Hematopoietic multipotent progenitor cell treated with erythropoietin and hydrocortisone succinate and interleukin-3 and kit ligand, for 6 days (in vitro differentiated cells): Measurements from ENCODE around the gene NBEAL2.

Source experiments
- DNase-seq: peaks from one replicate; pipeline ENCODE4 v3.0.0-alpha.2; 2015

Gene NBEAL2, protein sequence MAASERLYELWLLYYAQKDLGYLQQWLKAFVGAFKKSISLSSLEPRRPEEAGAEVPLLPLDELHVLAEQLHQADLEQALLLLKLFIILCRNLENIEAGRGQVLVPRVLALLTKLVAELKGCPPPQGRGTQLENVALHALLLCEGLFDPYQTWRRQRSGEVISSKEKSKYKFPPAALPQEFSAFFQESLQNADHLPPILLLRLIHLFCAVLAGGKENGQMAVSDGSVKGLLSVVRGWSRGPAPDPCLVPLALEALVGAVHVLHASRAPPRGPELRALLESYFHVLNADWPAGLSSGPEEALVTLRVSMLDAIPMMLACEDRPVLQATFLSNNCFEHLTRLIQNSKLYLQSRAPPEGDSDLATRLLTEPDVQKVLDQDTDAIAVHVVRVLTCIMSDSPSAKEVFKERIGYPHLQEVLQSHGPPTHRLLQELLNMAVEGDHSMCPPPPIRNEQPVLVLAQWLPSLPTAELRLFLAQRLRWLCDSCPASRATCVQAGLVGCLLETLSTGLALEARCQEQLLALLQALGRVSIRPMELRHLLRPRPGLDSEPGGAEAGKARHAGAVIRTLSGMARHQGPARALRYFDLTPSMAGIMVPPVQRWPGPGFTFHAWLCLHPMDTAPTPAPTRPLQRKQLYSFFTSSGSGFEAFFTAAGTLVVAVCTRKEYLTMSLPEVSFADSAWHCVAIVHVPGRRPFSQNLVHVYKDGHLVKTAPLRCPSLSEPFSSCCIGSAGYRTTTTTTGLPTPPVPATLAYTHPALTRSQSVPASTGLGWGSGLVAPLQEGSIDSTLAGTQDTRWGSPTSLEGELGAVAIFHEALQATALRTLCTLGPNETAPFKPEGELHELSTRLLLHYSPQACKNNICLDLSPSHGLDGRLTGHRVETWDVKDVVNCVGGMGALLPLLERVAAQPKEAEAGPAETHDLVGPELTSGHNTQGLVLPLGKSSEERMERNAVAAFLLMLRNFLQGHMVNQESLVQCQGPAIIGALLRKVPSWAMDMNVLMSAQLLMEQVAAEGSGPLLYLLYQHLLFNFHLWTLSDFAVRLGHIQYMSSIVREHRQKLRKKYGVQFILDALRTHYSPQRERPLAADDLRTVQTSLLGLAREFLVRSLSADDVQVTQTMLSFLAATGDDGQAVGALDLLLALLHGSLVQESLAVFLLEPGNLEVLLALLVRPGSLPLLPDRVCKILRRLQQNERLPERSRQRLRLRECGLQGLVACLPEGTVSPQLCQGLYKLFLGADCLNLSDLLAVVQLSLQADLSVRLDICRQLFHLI (N-terminal part only)

DNA sequence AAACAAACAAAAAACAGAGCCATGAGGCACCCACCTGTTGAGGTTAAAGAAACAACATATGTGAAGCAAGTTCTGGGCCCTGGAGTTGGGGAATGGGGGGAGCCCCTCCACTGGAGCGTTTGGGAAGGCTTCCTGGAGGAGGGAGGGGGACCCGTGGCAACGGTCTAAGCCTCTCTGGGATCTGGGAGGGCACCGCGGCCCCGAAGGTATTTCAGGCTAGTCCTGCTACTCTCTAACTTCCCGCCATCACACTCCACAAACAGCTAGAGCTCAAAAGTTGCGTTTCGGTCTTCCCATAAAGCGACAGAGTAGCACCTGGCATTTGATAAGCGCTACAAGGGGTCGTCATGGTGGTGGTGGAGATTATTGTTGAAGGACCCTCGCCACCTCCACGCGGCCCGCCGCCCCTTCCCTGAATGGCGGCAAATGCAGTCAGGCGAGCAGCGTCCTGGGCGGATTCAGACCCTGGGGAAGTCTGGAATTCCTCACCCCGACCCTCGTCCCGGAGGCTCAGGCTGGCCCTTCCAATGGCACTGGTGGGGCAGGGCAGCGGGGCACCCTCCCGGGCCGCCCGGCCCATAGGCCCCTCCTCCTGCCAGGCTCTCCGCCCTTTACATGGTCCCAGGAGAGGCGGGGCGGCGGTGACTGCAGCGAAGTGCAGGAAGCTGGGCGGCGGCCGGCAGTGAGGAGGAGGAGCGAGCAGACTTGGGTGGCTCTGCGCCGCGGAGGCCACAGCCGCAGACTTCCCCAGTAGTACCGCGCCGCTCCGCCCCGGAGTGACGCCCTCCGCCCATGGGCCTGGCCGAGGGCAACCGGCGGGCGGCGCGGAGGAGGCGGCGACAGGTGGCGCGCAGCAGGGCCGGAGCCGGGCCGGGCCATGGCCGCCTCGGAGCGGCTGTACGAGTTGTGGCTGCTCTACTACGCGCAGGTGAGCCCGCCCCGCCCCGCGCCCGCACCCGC, at the start of gene NBEAL2:
TSS of gene NBEAL2 (plus strand) at position 682 of the 960 bp plus-strand sequence. CDS start at position 878, 196 bp downstream.
- DNase-seq = peak; percentile 99

DNA sequence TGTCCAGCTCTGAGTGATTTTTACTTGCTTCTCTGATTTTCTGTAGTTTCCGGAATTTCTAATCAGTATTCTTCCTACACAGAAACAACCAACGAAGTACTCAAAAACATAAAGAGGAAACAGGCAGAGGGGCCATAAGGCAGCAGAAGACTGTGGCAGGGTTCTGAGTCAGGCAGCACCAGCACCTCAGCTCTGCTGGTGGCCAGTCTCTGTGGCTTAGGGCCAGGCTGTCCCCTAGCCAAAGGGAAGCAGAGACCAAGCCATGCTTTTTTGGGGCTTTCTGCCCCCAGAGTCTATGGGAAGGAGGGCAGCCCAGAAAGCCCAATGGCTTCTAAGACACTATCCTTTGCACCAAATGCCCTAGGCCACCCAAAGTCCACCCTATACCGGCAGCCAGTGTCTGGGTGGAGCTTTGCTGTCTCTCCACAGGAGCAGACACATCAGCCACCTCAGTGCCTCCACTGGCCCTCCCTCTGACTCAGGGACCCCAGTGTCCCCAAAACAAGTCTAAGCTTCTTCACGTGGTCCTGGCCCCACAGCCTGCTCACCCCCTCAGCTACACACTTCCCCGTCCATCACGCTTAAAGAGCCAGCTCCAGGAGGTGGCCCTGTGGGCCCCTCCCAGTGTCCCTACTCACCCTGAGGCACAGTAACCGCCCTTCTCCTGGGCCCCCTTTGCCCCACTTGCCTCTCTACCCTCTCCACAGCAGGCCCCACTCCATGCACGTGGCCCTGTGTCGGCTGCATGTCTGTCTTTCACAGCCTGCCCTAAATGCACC, 49.1 kb upstream of the NBEAL2 start:
- DNase-seq = peak; percentile 39

DNA sequence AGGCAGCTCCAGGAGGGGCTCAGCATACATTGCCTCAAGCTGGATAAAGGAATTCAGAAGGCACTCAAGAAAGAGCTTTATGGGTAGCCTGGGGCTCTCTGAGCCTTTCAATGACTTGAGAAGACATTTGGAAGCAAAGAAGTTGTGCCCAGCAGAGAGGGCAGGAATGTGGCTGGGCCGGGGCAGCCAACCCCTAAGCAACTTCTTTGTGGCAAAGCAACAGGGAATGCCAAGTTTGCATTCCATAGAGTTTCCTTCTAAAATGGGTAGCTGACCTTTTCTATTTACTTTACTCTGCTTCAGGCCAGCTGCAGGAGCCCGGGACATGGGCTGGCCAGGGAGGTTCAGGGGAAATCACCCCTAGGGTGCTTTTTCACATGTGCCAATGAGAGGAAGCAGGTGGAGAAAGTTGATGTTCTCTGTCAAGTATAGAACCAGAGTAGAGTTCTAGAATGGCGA, 48.5 kb upstream of the NBEAL2 start:
- DNase-seq = no peak

DNA sequence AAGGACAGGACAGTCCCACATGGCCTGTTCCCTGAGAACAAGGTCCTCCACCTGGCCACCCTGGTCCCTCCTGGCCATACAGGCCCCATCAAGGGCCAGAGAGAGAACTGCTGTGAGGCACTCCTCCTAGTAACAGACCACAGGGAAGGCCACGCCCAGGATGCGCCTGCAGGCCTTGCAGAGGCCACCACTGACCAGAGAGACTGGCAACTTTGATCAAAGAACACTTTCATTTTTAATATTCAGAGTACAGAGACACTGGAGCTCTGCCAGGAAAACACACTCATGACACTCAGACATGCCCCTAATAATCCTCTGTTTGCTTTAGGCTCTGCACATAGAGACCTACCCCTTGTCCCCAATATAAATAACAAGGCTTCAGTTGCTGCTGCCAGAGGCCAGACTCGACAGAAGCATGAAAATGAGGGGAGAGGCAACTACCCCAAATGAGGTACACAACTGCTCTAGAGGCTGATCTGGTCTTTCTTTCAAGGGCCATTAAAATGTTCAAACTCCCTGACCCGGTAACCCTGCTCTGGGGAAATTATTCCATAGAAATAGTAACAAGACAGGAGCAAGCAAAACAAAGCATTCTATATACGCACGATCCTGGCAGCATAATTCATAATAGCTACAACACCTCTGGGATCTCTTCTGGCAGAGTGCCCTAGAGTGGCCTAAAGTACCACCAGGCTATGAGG, 47.7 kb upstream of the NBEAL2 start:
- peak; percentile 78 for DNase-seq

DNA sequence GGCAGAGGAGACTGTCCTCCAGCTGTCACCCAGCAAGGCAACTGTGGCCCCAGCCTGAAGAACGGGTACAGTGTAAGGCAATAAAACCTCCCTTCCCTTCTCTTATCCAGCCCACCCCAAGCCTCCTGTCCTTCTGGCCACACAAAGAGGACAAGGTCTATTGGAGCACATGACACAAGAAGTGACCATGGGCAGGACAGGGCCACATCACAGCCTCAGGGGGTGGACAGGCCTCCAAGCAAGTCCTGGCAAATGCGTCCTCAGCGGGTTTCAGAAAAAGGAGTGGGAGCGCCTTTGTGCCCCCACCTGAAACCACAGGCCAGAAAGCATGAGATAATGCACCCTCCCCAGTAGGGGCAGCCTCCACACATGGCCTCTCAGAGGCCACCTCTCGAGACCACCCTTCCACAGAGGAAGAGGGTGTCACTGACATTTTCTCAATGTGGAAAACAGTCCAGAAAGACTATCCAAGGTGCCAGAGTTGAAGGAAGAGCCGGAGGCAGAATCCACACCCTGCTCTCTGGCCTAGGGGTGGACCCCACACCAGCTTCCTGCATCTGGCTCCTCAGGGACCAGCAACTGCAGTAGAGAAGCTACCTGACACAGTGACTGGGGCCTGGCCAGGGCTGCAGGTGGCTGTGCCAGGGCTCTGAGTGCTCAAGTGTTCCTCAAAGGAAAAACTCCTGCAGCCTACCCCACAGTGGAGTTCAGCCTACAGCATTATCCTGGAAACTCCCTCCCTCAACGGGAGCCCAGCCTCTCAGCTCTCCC, 46.8 kb upstream of the NBEAL2 start:
- DNase-seq = peak; percentile 67

DNA sequence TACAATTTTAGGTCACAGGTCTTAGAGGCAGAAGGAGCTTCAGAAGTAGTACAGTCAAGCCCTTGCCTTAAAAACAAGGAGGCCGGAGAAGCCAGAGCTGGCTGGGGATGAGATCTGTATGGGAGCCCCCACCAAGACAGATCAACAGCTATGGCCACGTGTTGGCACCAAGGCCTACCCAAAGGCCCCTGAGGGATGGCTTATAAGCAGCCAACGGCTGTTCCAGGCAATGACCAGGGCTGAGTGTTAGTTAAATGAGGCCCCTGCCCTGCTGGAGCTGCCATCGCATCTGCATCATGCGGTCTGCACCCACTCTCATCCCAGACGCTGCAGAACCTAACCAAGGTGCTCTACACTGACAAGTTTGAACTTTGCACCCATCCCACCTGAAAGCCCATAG, 46.2 kb upstream of the NBEAL2 start:
- DNase-seq = no peak

DNA sequence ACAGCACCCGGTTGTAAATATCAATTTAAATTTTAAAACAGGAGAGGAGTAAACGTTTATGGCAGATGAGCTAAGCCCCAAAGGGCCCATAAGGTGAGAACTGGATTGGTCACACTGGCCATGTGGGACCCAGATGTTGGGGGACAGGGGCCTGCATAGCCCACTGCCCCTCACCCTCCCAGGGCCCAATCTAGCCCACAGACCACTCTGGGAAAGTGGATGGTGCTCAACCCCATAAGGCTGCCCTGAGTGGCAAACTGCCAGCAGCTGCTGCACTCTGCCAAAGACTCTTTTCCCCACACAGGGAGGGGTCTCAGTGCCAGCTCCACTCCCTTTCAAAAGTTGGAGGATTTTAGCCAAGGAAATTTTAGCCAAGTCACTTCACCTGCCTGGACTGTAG, 45.4 kb upstream of the NBEAL2 start:
- peak; percentile 70 for DNase-seq

DNA sequence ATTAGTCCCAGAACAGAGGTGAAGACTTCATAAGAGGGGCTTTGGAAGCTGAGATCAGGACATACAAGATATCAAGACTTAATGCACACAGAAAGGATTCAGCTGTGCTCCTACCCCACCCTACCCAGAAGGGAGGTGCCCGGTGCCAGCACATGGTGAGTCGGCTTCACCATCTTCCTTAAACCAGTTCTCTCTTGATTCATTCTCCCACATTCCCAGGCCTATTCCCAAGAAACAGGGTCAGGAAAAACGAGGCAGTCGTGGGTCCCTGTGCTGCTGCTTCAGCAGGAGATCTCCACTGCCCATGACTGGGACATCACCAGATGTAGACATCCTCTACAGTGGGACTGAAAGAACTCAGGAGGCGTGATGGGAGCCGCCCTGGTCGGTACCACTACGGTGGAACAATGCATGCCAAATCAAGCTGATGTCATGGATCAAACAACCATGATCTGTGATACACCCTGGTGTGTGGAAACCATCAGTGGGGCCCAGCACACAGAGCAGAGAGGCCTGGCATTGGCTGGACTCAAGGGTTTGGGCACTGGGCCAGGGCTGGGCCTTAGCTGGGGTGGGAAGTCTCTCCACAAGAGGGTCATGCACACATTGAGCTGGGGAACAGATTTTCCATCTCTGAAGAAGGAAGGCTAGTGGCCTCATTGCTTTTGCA, 44.8 kb upstream of the NBEAL2 start:
- DNase-seq = peak; percentile 76

DNA sequence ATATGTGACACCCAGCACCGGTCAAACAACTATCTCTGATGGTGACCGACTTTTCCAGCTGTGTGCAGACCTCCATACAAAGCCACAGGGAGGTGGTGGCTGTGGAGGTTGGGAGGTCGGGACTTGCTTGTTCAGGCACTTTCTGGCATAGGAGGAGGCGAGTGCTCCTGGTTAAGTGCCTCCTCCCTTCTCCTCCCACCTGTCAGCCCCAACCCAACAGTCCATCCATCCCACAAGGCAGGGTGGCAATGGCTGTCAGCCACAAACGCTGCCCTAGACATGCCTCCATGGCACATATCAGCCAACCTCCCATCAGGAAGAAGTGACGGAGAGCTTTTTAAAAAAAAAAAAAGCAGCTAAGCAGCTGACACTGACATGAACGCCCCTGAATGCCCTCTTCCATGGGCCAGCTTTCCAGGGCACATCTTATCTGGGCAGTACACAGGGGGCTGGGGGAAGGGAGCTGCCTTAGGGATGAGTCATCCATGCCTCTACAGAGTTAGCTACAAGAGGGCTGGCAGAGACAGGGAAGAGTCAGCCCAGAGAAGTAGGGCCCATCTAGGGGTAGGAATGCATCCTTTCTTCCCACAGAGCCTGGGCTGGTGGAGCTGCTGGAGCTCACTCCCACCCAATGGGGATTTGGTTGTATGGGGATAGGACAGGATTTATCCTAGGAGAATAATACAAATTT, 44.2 kb upstream of the NBEAL2 start:
- peak; percentile 91 for DNase-seq

DNA sequence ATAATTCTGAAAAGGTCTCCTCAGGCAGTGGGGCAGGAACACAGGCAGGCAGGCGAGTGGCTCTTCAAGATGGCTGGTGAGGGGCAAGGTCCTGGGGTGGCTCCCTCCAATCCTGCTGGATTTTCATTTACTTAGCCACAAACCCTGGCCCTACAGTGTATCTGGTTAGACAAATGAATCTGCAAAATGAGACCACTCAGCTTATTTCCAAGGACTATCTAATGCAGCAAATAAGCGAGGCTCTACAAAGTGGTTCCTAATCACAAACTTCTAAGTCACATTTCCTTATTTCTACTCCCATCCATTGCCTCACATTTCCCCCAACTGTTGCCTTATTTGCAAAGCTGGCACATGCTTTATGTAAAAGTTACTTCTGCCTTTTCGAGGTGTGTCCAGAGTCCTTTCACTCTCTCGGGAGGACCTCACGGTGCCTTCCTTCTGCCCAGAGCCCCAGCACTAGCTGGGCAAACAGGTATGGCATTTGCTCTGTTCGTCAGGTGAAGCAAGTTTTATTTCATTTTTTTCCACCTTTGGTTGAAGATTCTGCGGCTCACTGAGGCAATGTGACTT, 43.4 kb upstream of the NBEAL2 start:
- peak; percentile 45 for DNase-seq

DNA sequence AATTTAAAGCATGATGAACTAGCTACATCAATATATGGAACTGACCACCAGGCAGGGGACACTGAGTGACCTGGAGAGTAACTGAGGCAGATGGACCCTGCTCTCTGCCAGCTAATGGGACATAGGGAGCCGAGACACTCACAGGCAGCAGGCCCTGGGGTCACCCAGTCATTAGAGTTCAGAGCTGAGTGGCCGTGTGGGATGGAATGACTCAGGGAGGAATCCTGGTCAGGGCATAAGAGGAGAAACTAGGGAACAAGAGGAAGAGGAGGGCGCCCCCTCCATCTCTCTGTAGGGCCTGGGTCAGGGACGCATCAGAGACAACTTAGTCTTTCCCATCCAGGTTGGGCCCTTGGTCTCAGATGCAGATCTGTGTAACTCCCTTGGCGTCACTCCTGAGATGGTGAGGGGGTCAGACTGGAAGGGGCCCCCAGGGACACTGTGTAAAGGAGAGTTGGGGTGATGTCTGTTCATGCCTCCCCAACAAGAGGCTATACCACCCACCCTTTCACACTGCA, 42.7 kb upstream of the NBEAL2 start:
- DNase-seq = no peak

DNA sequence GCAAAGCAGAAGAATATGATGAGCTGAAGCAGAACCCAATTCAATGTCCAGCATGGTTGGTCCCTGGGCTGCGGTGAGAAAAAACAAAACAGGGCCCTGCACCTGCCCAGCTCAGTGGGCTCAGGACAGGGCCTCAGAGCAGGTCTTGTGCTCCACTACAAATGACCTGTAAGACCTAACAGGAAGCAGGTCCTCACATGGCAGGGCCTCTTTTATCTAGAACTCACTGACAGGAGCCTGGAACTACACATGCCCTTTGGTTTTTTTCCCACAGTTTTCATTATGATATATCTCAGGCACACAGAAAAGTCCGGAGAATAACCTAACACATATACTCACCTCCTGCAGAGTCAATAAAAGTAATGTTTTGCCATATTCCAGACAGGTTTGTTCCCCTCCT, 41.3 kb upstream of the NBEAL2 start:
- DNase-seq = no peak

DNA sequence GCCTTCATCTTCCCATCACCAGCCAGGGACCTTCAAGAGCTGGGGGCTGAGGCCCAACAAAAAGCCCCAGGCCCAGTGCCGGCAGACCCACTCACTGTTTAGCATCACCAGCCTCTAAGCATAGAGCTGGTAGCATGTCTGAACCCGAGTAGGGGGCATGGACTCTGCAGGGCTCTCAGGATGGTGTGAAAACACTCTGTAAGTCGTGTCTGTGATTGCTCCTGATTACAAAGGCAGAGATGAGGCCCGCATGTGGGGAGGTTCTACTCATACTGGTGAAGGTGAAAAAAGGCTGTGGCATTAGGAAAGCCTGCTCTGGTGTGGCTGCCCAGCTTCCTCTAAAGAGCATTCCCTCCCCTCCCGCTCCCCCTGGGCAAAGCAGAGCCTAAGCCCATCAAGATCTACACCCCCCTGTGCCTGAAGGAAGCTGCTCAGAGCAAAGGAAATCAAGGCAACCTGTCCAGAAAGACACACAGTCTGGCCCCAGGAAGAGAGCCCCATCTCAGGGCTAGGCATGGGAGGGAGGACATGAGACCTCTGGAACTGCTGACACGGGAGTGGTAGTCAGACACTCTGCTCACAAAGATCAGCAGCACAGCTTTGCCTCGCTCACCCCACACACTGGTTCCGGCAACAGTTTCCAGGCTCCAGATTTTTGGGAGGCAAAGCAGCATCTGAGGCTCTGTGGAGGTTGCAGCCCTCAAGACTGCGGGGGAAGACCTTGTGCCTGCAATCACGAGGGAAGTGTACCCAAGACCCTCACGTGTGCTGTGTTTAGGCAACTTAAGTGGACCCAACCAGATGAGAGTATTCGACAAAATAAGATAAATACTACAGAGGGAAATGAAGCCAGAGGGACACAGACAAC, 39.7 kb upstream of the NBEAL2 start:
- DNase-seq = no peak

DNA sequence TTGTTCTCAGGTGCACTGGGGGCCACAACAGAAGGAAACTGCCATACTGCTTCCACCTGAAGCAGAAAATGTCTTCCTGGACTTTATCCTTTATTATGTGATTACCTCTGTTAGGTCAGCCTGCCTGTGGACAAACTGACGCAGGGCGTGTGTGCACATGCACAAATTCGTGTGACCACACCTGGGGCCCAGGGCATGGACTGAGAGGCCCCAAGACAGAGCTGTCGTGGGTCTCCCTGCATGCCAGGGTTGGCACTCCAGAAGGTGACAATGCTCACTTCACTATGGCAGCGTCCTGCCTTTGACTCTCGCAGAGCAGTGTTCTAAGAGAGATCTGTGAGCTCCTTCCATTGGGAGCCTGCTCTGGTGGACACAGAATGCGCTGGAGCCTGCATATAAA, 37.4 kb upstream of the NBEAL2 start:
- DNase-seq = no peak

DNA sequence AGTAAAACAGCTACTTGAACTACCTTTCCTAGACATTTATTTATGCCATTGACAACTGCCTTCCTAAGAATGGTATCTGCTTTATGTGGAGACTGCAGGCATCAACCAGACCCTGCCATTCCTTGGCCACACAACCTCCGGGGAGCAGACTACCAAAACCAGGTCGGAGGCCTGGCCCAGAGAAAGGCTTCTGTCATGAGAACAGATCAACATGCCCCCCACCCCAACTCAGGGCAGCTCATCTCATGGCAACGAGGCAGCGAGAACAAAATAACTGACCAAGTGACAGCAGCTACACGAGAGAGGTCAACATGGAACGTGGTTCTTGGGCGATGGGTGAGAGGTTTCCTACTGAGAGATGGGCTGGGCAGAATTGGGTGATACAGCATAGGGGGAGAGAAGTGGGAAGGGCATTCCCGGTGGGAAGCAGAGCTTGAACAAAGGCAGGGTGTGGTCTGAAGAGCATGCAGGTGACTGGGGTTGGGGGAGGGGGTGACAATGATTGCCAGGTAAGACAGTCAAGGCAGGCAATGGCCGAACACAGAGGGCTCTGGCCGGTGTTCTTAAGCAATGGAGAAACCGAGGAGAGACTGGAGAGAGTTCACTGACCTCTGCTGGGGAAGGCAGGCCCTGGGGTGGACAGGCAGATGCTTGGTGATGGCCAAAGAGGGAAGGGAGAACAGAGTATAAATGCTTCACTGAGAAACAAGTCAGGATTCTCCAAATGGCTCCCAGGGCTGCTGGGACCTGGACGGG, 36.8 kb upstream of the NBEAL2 start:
- no peak for DNase-seq
